Retinal pigment epithelial cell (primary cell): Measurements from ENCODE around the gene CXCL17.
A peak's percentile ranks its signal among the peaks of the same experiment; 100 is the strongest.

Source experiments
- DNase-seq: peaks from one replicate; pipeline ENCODE4 v3.0.0-alpha.2; 2010; ENCODE audit warnings: low read depth
- H3K4me3 ChIP-seq: 2 replicates; pipeline ENCODE4 v1.5.1; 2011; ENCODE audit warnings: mild to moderate bottlenecking, low read length, control low read depth, moderate library complexity
- CTCF ChIP-seq: conservative IDR thresholded peaks from 2 replicates; pipeline ENCODE4 v1.5.1; 2011; ENCODE audit warnings: low read depth, low read length, control low read depth, inconsistent platforms

Gene CXCL17

GRCh38 chr19:42445948-42446347 lies 3.2 kb upstream of the CXCL17 start:
- H3K4me3 ChIP-seq = no peak overlapping the region
- DNase-seq = no peak
- no peak for TF ChIP-seq CTCF

DNA sequence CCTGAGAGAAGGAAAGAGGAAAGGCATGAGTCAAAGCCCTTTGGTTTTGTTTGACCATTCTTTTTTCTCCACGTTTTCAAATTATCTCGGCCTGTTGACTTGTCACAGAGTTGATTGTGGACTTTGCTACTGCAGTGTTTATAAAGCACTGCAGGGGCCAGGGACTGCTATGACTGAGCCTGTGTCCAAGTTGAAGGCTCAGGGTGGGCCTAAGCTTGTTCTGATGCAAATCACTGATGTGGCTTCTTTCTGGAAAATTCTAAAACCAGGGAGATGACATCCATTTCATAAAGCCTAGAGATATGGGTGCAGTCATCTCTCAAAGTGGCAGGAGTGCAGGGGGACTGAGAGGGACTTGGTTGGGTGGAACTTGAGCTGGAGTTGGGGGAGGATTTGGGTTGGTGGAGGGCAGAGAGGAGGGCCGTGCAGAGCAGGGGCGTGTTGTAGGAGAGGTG lies 1.2 kb upstream of the CXCL17 start:
- no peak overlapping the region for H3K4me3 ChIP-seq
- TF ChIP-seq CTCF = no peak

DNA sequence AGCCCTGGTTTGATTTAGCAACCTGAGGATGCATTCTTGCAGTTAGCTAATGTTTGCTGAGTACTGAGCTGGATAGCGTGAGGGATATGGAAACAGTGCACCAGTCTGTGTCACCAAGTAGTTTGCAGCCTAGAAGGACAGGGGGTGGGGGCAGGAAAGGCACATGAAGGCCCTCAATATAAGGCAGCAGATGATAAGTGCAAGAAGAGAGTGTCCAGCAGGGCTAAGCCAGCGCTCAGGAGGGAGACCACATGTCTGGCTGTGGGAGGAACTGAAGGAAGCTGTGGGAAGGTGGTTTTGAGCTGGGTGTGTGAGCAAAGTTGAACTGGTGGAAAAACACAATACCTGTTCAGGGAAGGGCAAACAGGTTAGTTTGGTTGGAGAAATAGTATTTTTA lies 1.7 kb downstream of the CXCL17 start:
- no peak for TF ChIP-seq CTCF
- no peak overlapping the region for H3K4me3 ChIP-seq
- no peak for DNase-seq

More for the DNA sequence above, 1.2 kb upstream of the CXCL17 start:
- DNase-seq = no peak

DNA sequence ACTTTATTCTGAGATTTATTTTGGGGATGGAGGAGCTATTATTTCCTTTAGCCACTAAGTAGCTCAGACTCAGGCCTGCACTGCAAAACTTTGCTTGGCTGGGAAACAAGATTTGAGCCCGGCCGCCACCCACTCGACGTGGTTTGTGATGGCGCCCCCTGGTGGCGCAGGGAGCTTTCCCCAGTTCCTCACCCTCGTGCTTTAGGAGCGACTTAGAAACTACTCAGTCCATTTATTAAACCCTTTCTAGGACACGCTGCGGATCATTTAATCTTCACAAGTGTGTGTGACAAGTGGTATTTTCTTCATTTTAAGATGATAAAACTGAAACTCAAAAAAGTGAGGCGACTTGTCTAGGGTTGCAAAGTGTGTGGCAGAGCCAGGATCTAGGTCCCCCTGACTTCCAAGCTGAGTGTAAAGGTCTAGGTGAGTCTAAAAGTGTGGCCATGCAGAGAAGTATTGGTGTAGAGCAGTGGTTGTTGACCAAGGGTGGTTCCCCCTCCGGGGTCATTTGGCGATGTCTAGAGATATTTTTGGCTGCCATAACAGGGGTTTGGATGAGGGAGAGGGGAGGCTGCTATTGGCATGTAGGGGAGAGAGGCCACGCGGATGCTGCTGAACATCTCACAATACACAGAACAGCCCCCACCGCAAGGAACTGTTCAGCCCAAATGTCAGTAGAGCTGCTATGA lies 2.2 kb downstream of the CXCL17 start:
- no peak for DNase-seq
- H3K4me3 ChIP-seq = no peak overlapping the region
- peak; percentile 95 for TF ChIP-seq CTCF

DNA sequence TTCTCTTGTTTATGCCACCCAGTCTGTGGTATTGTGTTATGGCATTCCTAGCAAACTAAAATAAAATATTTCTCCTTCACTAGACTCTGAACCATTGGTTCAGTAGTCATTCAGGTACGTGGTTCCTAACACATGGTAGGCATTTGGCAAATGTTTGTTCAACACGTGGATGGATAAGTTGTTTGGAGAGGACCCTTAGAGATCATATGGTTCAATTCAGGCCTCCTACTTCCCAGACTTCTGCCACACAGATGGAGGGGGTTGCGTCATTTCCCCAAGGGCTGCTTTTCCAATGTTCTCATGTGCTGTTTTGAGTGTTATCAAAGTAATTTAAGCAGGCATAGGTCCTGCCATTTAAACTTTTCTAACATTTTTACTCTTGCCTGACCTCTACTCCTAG lies 6.7 kb downstream of the CXCL17 start:
- H3K4me3 ChIP-seq = no peak overlapping the region
- no peak for TF ChIP-seq CTCF

DNA sequence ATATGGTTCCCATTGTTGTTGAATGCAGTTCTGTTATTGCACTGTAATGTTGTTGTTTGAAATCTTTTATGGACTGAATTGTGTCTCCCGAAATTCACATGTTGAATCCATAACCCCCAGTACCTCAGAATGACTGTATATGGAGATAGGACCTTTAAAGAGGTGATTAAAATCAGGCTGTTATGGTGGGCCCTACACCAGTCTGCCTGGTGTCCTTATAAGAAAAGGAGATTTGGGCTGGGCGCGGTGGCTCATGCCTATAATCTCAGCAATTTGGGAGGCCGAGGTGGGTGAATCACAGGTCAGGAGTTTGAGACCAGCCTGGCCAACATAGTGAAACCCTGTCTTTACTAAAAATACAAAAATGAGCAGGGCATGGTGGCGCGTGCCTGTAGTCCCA lies 7.4 kb downstream of the CXCL17 start:
- no peak for TF ChIP-seq CTCF
- no peak for DNase-seq
- H3K4me3 ChIP-seq = no peak overlapping the region

More for the DNA sequence above, 6.7 kb downstream of the CXCL17 start:
- DNase-seq = no peak

- TF ChIP-seq CTCF = peak; percentile 89
- no peak for DNase-seq
- no peak overlapping the region for H3K4me3 ChIP-seq
Observed at GRCh38 chr19:42433503-42434260, 9.1 kb downstream of the CXCL17 start.
